ENCODE measurements around the gene INMT. TPM values are rescaled to one million over a fixed set of nuclear protein-coding genes. Genes with fewer than 3 reads are reported as not detected.

INMT gene
- total RNA-seq, 4 donors from 2014 or later: 115 to 212 (median 131) TPM

- WGBS, 2 donors (ENCODE audit: low coverage in 1 of 2): 46 to 50% methylated on average over 2 of the region's 2 CpGs
- Histone ChIP-seq H3K36me3 (no peaks in the 10 kb centered on the region), H3K27me3 (peaks cover 20% of the 10 kb centered on the region), H3K9me3 (no peaks in the 10 kb centered on the region), H3K4me3 (no peak overlapping the region), H3K27ac (no peak overlapping the region), H3K4me1 (no peaks in the 10 kb centered on the region)
- ATAC-seq: no peak
- TF ChIP-seq POLR2AphosphoS5 (IDR thresholded peaks at IDR 0.05): no peak
- no peak for TF ChIP-seq POLR2A (IDR thresholded peaks at IDR 0.05)
- TF ChIP-seq EP300 (IDR thresholded peaks at IDR 0.05): no peak
- TF ChIP-seq CTCF (IDR thresholded peaks at IDR 0.05): no peak
Measured at GRCh38 chr7:30729642-30730041, 22.3 kb upstream of the INMT start.

DNA sequence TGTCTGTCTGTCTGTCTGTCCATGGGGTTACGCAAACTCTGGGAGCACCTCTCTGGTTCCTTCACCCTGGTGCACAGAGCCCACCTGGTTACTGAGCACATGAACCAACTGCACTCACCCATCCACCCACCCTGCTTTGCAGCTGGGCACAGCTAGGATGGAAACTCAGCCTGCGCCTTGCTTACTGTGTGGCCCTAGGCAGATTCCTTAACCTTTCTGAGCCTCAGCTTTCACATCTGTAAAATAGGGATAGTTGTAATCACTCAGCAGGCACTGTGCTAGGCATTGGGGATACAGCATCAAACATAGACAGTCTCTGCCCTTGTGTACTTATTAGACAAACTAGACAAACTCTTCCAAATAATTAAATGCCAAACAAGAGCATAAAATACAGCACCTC is 21.8 kb upstream of the INMT start:
- 100% methylated on average over 1 of the region's 2 CpGs; no CpG with 5 or more reads in 1 of the 2 donors for WGBS, 2 donors (ENCODE audit: low coverage in 1 of 2)
- no peak for TF ChIP-seq POLR2AphosphoS5 (IDR thresholded peaks at IDR 0.05)
- no peak for TF ChIP-seq EP300 (IDR thresholded peaks at IDR 0.05)
- TF ChIP-seq POLR2A (IDR thresholded peaks at IDR 0.05): no peak
- TF ChIP-seq CTCF (IDR thresholded peaks at IDR 0.05): no peak
- Histone ChIP-seq H3K4me1 (no peaks in the 10 kb centered on the region), H3K27me3 (peaks cover 22% of the 10 kb centered on the region), H3K27ac (no peak overlapping the region), H3K36me3 (no peaks in the 10 kb centered on the region), H3K9me3 (no peaks in the 10 kb centered on the region), H3K4me3 (no peak overlapping the region)
- no peak for ATAC-seq

- 83% methylated on average over 1 of the region's 4 CpGs; no CpG with 5 or more reads in 1 of the 2 donors for WGBS, 2 donors (ENCODE audit: low coverage in 1 of 2)
- Histone ChIP-seq H3K4me3 (no peak overlapping the region), H3K27ac (no peak overlapping the region), H3K9me3 (no peaks in the 10 kb centered on the region), H3K4me1 (no peaks in the 10 kb centered on the region), H3K27me3 (peaks cover 22% of the 10 kb centered on the region), H3K36me3 (no peaks in the 10 kb centered on the region)
- TF ChIP-seq POLR2A (IDR thresholded peaks at IDR 0.05) (no peak), POLR2AphosphoS5 (IDR thresholded peaks at IDR 0.05) (no peak), CTCF (IDR thresholded peaks at IDR 0.05) (no peak), EP300 (IDR thresholded peaks at IDR 0.05) (no peak)
- ATAC-seq: no peak
Measured at GRCh38 chr7:30730996-30731395, 20.9 kb upstream of the INMT start.

GRCh38 chr7:30731581-30731980 is 20.4 kb upstream of the INMT start:
- Histone ChIP-seq H3K27ac (no peak overlapping the region), H3K36me3 (no peaks in the 10 kb centered on the region), H3K4me1 (no peaks in the 10 kb centered on the region), H3K4me3 (no peak overlapping the region), H3K27me3 (peaks cover 22% of the 10 kb centered on the region), H3K9me3 (no peaks in the 10 kb centered on the region)
- TF ChIP-seq EP300 (IDR thresholded peaks at IDR 0.05) (no peak), CTCF (IDR thresholded peaks at IDR 0.05) (no peak), POLR2AphosphoS5 (IDR thresholded peaks at IDR 0.05) (no peak), POLR2A (IDR thresholded peaks at IDR 0.05) (no peak)
- WGBS, 2 donors (ENCODE audit: low coverage in 1 of 2): 64 to 68% methylated on average over 6 to 7 of the region's 11 CpGs
- no peak for ATAC-seq

DNA sequence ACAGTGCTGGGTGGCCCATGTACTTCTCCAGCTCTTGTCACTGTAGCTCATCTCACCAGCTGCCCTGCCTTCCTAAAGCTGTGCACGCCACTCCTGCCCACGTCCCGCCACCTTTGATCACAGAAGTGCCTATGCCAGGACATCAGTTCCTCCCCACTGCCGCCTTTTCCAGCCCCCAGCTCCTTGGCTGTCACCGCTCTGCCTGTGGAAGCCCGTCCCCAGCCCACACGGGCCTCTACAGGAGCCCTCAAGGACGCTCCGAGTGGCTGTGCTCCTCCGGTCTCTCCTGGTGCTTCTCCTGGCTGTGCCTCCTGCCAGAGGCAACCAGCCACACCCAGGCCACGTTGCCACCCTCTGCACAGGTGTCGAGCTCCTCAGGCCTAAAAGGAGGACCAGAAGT is 19.3 kb upstream of the INMT start:
- no peaks in the 10 kb centered on the region for H3K4me1 ChIP-seq
- WGBS, 2 donors (ENCODE audit: low coverage in 1 of 2): 89 to 98% methylated on average over 5 to 6 of the region's 12 CpGs
- peaks cover 22% of the 10 kb centered on the region for H3K27me3 ChIP-seq
- no peak overlapping the region for H3K27ac ChIP-seq
- no peak for ATAC-seq
- no peaks in the 10 kb centered on the region for H3K9me3 ChIP-seq
- no peak overlapping the region for H3K4me3 ChIP-seq
- no peak for TF ChIP-seq EP300 (IDR thresholded peaks at IDR 0.05)
- TF ChIP-seq POLR2A (IDR thresholded peaks at IDR 0.05): no peak
- no peak for TF ChIP-seq POLR2AphosphoS5 (IDR thresholded peaks at IDR 0.05)
- no peak for TF ChIP-seq CTCF (IDR thresholded peaks at IDR 0.05)
- H3K36me3 ChIP-seq: no peaks in the 10 kb centered on the region
